ENCODE measurements around the gene TRDMT1.

The TRDMT1 gene

GRCh38 chr10:17155826-17156225 is 45.6 kb downstream of the TRDMT1 start:
- Mint-ChIP-seq H3K9me3 (no peaks in the 10 kb centered on the region), H3K4me1 (no peaks in the 10 kb centered on the region), H3K27ac (no peak overlapping the region), H3K27me3 (no peaks in the 10 kb centered on the region), H3K4me3 (no peak overlapping the region), H3K36me3 (peaks cover 2 to 9% of the 10 kb centered on the region in 2 donors)
- ATAC-seq (replicated peaks) = no peak
- no peak for DNase-seq

GRCh38 chr10:17154116-17154515 is 47.4 kb downstream of the TRDMT1 start:
- Mint-ChIP-seq H3K36me3 (peaks cover 5 to 12% of the 10 kb centered on the region in 2 donors), H3K4me1 (no peaks in the 10 kb centered on the region), H3K4me3 (no peak overlapping the region), H3K9me3 (no peaks in the 10 kb centered on the region), H3K27me3 (no peaks in the 10 kb centered on the region), H3K27ac (no peak overlapping the region)
- ATAC-seq (replicated peaks) (no peak), DNase-seq (no peak)

- H3K9me3 Mint-ChIP-seq = no peaks in the 10 kb centered on the region
- ATAC-seq (replicated peaks) (no peak), DNase-seq (no peak)
- no peak overlapping the region for H3K4me3 Mint-ChIP-seq
- H3K27ac Mint-ChIP-seq = no peak overlapping the region
- no peaks in the 10 kb centered on the region for H3K27me3 Mint-ChIP-seq
- H3K4me1 Mint-ChIP-seq = no peaks in the 10 kb centered on the region
- H3K36me3 Mint-ChIP-seq = peaks cover 5 to 12% of the 10 kb centered on the region in 2 donors
Observed at GRCh38 chr10:17153321-17153720, 48.2 kb downstream of the TRDMT1 start.

GRCh38 chr10:17151716-17152115 is 49.8 kb downstream of the TRDMT1 start:
- peaks cover 9 to 16% of the 10 kb centered on the region in 2 donors for H3K36me3 Mint-ChIP-seq
- no peaks in the 10 kb centered on the region for H3K27me3 Mint-ChIP-seq

GRCh38 chr10:17147884-17148489 is 53.5 kb downstream of the TRDMT1 start:
- ATAC-seq (replicated peaks) (no peak), DNase-seq (no peak)
- no peaks in the 10 kb centered on the region for H3K4me1 Mint-ChIP-seq
- H3K4me3 Mint-ChIP-seq = no peak overlapping the region
- no peaks in the 10 kb centered on the region for H3K9me3 Mint-ChIP-seq
- H3K27me3 Mint-ChIP-seq = no peaks in the 10 kb centered on the region
- no peak overlapping the region for H3K27ac Mint-ChIP-seq
- peaks cover 9 to 19% of the 10 kb centered on the region in 2 donors for H3K36me3 Mint-ChIP-seq

More at GRCh38 chr10:17151716-17152115, 49.8 kb downstream of the TRDMT1 start:
- no peak for DNase-seq
- Mint-ChIP-seq H3K9me3 (no peaks in the 10 kb centered on the region), H3K27ac (no peak overlapping the region), H3K4me1 (no peaks in the 10 kb centered on the region), H3K4me3 (no peak overlapping the region)
- no peak for ATAC-seq (replicated peaks)

GRCh38 chr10:17146892-17147291 is 54.6 kb downstream of the TRDMT1 start:
- no peaks in the 10 kb centered on the region for H3K9me3 Mint-ChIP-seq
- no peaks in the 10 kb centered on the region for H3K4me1 Mint-ChIP-seq
- no peak overlapping the region for H3K4me3 Mint-ChIP-seq
- H3K27me3 Mint-ChIP-seq = no peaks in the 10 kb centered on the region
- DNase-seq = no peak
- no peak for ATAC-seq (replicated peaks)
- H3K36me3 Mint-ChIP-seq = peaks cover 9 to 15% of the 10 kb centered on the region in 2 donors
- no peak overlapping the region for H3K27ac Mint-ChIP-seq

GRCh38 chr10:17145239-17145638 is 56.2 kb downstream of the TRDMT1 start:
- H3K36me3 Mint-ChIP-seq = peaks cover 5 to 15% of the 10 kb centered on the region in 2 donors
- no peak for ATAC-seq (replicated peaks)

GRCh38 chr10:17144757-17145156 is 56.7 kb downstream of the TRDMT1 start:
- ATAC-seq (replicated peaks) (no peak), DNase-seq (no peak)
- Mint-ChIP-seq H3K9me3 (peaks cover 3 to 4% of the 10 kb centered on the region in 2 donors), H3K27me3 (no peaks in the 10 kb centered on the region), H3K36me3 (peaks cover 4 to 14% of the 10 kb centered on the region in 2 donors), H3K4me3 (no peak overlapping the region), H3K27ac (no peak overlapping the region), H3K4me1 (no peaks in the 10 kb centered on the region)

More at GRCh38 chr10:17145239-17145638, 56.2 kb downstream of the TRDMT1 start:
- Mint-ChIP-seq H3K27me3 (no peaks in the 10 kb centered on the region), H3K27ac (no peak overlapping the region), H3K9me3 (peaks cover 3 to 4% of the 10 kb centered on the region in 2 donors), H3K4me3 (no peak overlapping the region), H3K4me1 (no peaks in the 10 kb centered on the region)
- DNase-seq = no peak

- Mint-ChIP-seq H3K4me1 (no peaks in the 10 kb centered on the region), H3K36me3 (peaks cover 4 to 14% of the 10 kb centered on the region in 2 donors), H3K9me3 (peaks cover 3 to 4% of the 10 kb centered on the region in 2 donors), H3K4me3 (no peak overlapping the region), H3K27ac (no peak overlapping the region), H3K27me3 (peaks cover 0 to 3% of the 10 kb centered on the region in 2 donors)
- DNase-seq (no peak), ATAC-seq (replicated peaks) (no peak)
Observed at GRCh38 chr10:17144032-17144431, 57.4 kb downstream of the TRDMT1 start.

GRCh38 chr10:17143055-17143690 is 58.3 kb downstream of the TRDMT1 start:
- no peak overlapping the region for H3K4me3 Mint-ChIP-seq

GRCh38 chr10:17141504-17142229 is 59.8 kb downstream of the TRDMT1 start:
- Mint-ChIP-seq H3K27me3 (peaks cover 0 to 3% of the 10 kb centered on the region in 2 donors), H3K9me3 (peaks cover 3 to 4% of the 10 kb centered on the region in 2 donors), H3K4me1 (no peaks in the 10 kb centered on the region), H3K4me3 (no peak overlapping the region), H3K36me3 (peaks cover 0 to 11% of the 10 kb centered on the region in 2 donors), H3K27ac (no peak overlapping the region)
- DNase-seq (no peak), ATAC-seq (replicated peaks) (no peak)

More at GRCh38 chr10:17143055-17143690, 58.3 kb downstream of the TRDMT1 start:
- DNase-seq = no peak
- H3K27ac Mint-ChIP-seq = no peak overlapping the region
- H3K27me3 Mint-ChIP-seq = peaks cover 0 to 3% of the 10 kb centered on the region in 2 donors
- peaks cover 4 to 14% of the 10 kb centered on the region in 2 donors for H3K36me3 Mint-ChIP-seq
- no peaks in the 10 kb centered on the region for H3K4me1 Mint-ChIP-seq
- H3K9me3 Mint-ChIP-seq = peaks cover 3 to 4% of the 10 kb centered on the region in 2 donors
- ATAC-seq (replicated peaks) = no peak

- Mint-ChIP-seq H3K9me3 (peaks cover 3 to 4% of the 10 kb centered on the region in 2 donors), H3K4me3 (no peak overlapping the region), H3K36me3 (peaks cover 0 to 11% of the 10 kb centered on the region in 2 donors), H3K4me1 (no peaks in the 10 kb centered on the region), H3K27ac (no peak overlapping the region), H3K27me3 (peaks cover 0 to 3% of the 10 kb centered on the region in 2 donors)
- ATAC-seq (replicated peaks) (no peak), DNase-seq (no peak)
Observed at GRCh38 chr10:17140386-17140761, 61.1 kb downstream of the TRDMT1 start.

- DNase-seq (no peak), ATAC-seq (replicated peaks) (no peak)
- H3K36me3 Mint-ChIP-seq = peaks cover 0 to 7% of the 10 kb centered on the region in 2 donors
- no peak overlapping the region for H3K27ac Mint-ChIP-seq
- H3K27me3 Mint-ChIP-seq = peaks cover 0 to 3% of the 10 kb centered on the region in 2 donors
- H3K4me3 Mint-ChIP-seq = no peak overlapping the region
- no peaks in the 10 kb centered on the region for H3K4me1 Mint-ChIP-seq
- H3K9me3 Mint-ChIP-seq = peaks cover 3 to 4% of the 10 kb centered on the region in 2 donors
Observed at GRCh38 chr10:17138460-17139042, 62.9 kb downstream of the TRDMT1 start.

GRCh38 chr10:17134737-17135260 is 66.7 kb downstream of the TRDMT1 start:
- H3K4me3 Mint-ChIP-seq = no peak overlapping the region
- H3K27ac Mint-ChIP-seq = no peak overlapping the region
- H3K27me3 Mint-ChIP-seq = peaks cover 0 to 3% of the 10 kb centered on the region in 2 donors
- no peaks in the 10 kb centered on the region for H3K36me3 Mint-ChIP-seq
- no peaks in the 10 kb centered on the region for H3K4me1 Mint-ChIP-seq
- DNase-seq (no peak), ATAC-seq (replicated peaks) (no peak)
- no peaks in the 10 kb centered on the region for H3K9me3 Mint-ChIP-seq

Measured in stimulated activated naive B cell treated with anti-CD40 and anti-IgM and Interleukin-4, amounts not matched to agents 10 μg/mL and 1 μg/mL and 100 μg/mL, for 72 hours (primary cell).